Testis (tissue), 2 donors: Measurements from ENCODE around the gene GPRC5C.

ENCODE experiments used
- POLR2A ChIP-seq: fragments of 450-650 bp; IDR thresholded peaks from one replicate; pipeline ENCODE4 v1.6.1; 2017; ENCODE audit warnings: antibody characterized with exemption, mild to moderate bottlenecking, moderate library complexity
- TF ChIP-seq, protein P1 (sequence below), 3 experiments: fragments of 450-650 bp in 2 of 3; fragments of 200-600 bp in 1 of 3; sonication (generic) in 1 of 3; IDR thresholded peaks; one replicate each; pipeline ENCODE4 v1.5.1; 2016 to 2019; ENCODE audit warnings: antibody characterized with exemption in 3 of 3, mild to moderate bottlenecking in 2 of 3, moderate library complexity in 1 of 3

DNA sequence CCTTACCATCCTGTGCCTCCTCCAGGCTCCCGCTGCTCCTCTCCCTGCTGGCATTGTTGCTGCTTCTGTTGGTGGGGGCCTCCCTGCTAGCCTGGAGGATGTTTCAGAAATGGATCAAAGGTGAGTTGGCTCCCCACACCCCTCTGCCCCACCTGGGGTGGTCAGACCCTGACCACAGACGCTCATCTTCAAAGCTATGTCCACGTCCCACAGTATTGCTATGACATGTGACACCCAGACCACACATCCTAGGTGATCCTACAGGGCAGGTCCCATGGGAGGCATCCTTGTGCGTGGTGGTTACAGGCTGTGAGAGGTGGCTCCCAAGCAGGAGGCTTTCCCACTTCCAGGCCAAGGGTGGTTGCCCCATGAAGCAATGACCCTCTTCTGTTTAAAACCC, 45.5 kb downstream of the GPRC5C start:
- TF ChIP-seq, protein P1, sequence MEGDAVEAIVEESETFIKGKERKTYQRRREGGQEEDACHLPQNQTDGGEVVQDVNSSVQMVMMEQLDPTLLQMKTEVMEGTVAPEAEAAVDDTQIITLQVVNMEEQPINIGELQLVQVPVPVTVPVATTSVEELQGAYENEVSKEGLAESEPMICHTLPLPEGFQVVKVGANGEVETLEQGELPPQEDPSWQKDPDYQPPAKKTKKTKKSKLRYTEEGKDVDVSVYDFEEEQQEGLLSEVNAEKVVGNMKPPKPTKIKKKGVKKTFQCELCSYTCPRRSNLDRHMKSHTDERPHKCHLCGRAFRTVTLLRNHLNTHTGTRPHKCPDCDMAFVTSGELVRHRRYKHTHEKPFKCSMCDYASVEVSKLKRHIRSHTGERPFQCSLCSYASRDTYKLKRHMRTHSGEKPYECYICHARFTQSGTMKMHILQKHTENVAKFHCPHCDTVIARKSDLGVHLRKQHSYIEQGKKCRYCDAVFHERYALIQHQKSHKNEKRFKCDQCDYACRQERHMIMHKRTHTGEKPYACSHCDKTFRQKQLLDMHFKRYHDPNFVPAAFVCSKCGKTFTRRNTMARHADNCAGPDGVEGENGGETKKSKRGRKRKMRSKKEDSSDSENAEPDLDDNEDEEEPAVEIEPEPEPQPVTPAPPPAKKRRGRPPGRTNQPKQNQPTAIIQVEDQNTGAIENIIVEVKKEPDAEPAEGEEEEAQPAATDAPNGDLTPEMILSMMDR (IDR thresholded peaks at IDR 0.05): no peak
- TF ChIP-seq POLR2A: no peak
